RWPE2 (cell line): ENCODE data around the gene UBALD2.
"Not testable (repeated sequence)": the region's sequence is repeated elsewhere in the genome, so short reads cannot be mapped to it uniquely, and the experiment has no call there.

ENCODE experiments used
- ATAC-seq: fragments of 200-7000 bp; cut with Tn5 transposase; 3 replicates; pipeline ENCODE4 v1.9.1; 2021; ENCODE audit warnings: low read depth
- DNase-seq: peaks from one replicate; pipeline ENCODE4 v3.0.0-alpha.2; 2020; ENCODE audit warnings: low spot score
- H3K27ac ChIP-seq: fragments of 450-650 bp; 2 replicates; pipeline ENCODE4 v1.5.1; 2017; ENCODE audit warnings: mild to moderate bottlenecking; ENCODE audit not compliant: poor library complexity, severe bottlenecking
- H3K27me3 ChIP-seq: fragments of 250-450 bp; sonication (Bioruptor Pico); 2 replicates; pipeline ENCODE4 v1.5.1; 2021; ENCODE audit warnings: mild to moderate bottlenecking, moderate library complexity; ENCODE audit not compliant: insufficient read depth, poor library complexity, severe bottlenecking
- H3K36me3 ChIP-seq: fragments of 250-450 bp; sonication (Bioruptor Pico); 2 replicates; pipeline ENCODE4 v1.5.1; 2020; ENCODE audit warnings: low read depth, mild to moderate bottlenecking, moderate library complexity
- H3K4me1 ChIP-seq: fragments of 250-450 bp; sonication (Bioruptor Pico); 2 replicates; pipeline ENCODE4 v1.5.1; 2021; ENCODE audit warnings: mild to moderate bottlenecking, moderate library complexity; ENCODE audit not compliant: insufficient read depth, poor library complexity, severe bottlenecking
- H3K4me3 ChIP-seq: fragments of 250-450 bp; sonication (Bioruptor Pico); 2 replicates; pipeline ENCODE4 v1.5.1; 2021; ENCODE audit warnings: mild to moderate bottlenecking, moderate library complexity; ENCODE audit not compliant: severe bottlenecking
- H3K9me3 ChIP-seq: fragments of 250-450 bp; sonication (Bioruptor Pico); 2 replicates; pipeline ENCODE4 v1.5.1; 2021; ENCODE audit warnings: mild to moderate bottlenecking, moderate library complexity; ENCODE audit not compliant: severe bottlenecking
- CTCF ChIP-seq: fragments of 450-650 bp; IDR thresholded peaks from one replicate; pipeline ENCODE4 v1.5.1; 2017; ENCODE audit warnings: mild to moderate bottlenecking, moderate library complexity; ENCODE audit not compliant: poor library complexity, severe bottlenecking

Gene UBALD2

GRCh38 chr17:76264755-76265623 is at the start of gene UBALD2:
Gene UBALD2, plus strand, starts transcription at chr17:76265348. Its CDS starts 158 bp downstream, at chr17:76265506.
- peak within 1 kb of the TSS; percentile 75 for H3K27ac ChIP-seq
- peak; percentile 100 for DNase-seq
- peak; percentile 93 for ATAC-seq
- no peaks in the 10 kb centered on the region for H3K27me3 ChIP-seq
- no peaks in the 10 kb centered on the region for H3K9me3 ChIP-seq
- peaks cover 21% of the 10 kb centered on the region for H3K36me3 ChIP-seq
- peak within 1 kb of the TSS; percentile 99 for H3K4me3 ChIP-seq
- no peak for TF ChIP-seq CTCF
- peaks cover 44% of the 10 kb centered on the region for H3K4me1 ChIP-seq

DNA sequence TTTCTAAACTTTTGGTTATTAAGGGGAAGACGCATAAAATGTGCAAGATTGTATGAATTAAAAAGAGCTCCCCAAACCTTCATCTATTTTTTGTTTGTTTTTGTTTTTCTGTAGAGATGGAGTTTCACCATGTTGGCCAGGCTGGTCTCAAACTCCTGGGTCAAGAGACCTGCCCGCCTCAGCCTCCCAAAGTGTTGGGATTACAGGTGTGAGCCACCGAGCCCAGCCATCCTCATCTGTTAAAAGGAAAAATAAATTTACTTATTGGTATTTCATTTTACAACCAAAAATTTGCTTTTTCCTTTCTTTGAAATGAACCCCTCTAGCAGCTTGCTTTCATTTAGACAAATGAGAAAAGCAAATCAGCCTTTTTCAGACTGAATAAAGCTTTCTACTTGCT is 48.1 kb upstream of the UBALD2 start:
- Histone ChIP-seq H3K36me3 (no peaks in the 10 kb centered on the region), H3K4me3 (no peak overlapping the region), H3K9me3 (peaks cover 2% of the 10 kb centered on the region), H3K27me3 (no peaks in the 10 kb centered on the region), H3K4me1 (no peaks in the 10 kb centered on the region), H3K27ac (no peak overlapping the region)
- ATAC-seq (no peak), DNase-seq (no peak)
- TF ChIP-seq CTCF = no peak

- H3K27me3 ChIP-seq = no peaks in the 10 kb centered on the region
- H3K4me3 ChIP-seq = no peak overlapping the region
- no peaks in the 10 kb centered on the region for H3K4me1 ChIP-seq
- no peaks in the 10 kb centered on the region for H3K36me3 ChIP-seq
- H3K27ac ChIP-seq = no peak overlapping the region
- H3K9me3 ChIP-seq = peaks cover 2% of the 10 kb centered on the region
- no peak for ATAC-seq
- no peak for TF ChIP-seq CTCF
- no peak for DNase-seq
Measured at GRCh38 chr17:76219670-76220383, 45.3 kb upstream of the UBALD2 start.

- no peak for ATAC-seq
- TF ChIP-seq CTCF = no peak
- DNase-seq = no peak
- H3K4me3 ChIP-seq = no peak overlapping the region
- peaks cover 2% of the 10 kb centered on the region for H3K9me3 ChIP-seq
- no peak overlapping the region for H3K27ac ChIP-seq
- no peaks in the 10 kb centered on the region for H3K36me3 ChIP-seq
- no peaks in the 10 kb centered on the region for H3K27me3 ChIP-seq
- no peaks in the 10 kb centered on the region for H3K4me1 ChIP-seq
Measured at GRCh38 chr17:76223802-76224201, 41.3 kb upstream of the UBALD2 start.

- not testable (repeated sequence) for ATAC-seq, DNase-seq, H3K27ac ChIP-seq, H3K9me3 ChIP-seq, H3K4me1 ChIP-seq, H3K36me3 ChIP-seq, H3K27me3 ChIP-seq, H3K4me3 ChIP-seq
Measured at GRCh38 chr17:76225373-76226086, 39.6 kb upstream of the UBALD2 start.

DNA sequence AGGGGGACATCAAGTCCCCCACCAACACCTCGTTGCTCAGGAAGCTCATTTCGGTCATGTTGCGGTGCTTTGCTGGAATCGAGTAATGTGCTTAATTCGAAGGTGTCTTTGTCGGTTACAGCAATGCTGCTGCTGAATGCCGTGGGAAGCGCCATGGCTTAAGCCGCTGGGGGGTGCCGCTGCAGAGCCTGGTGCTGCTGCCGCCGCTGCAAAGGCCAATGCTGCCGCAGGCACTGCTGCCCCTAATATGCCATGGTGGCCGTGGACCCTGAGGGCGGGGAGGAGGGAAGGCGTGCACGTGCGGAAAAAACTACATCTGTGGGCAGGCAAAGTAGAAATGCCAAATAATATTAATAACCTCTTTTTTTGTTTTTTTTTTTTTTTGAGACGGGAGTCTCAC is 38.4 kb upstream of the UBALD2 start:
- H3K27me3 ChIP-seq, H3K4me1 ChIP-seq, ATAC-seq, H3K27ac ChIP-seq, H3K9me3 ChIP-seq, H3K36me3 ChIP-seq, DNase-seq, H3K4me3 ChIP-seq: not testable (repeated sequence)
